Activated naive CD8-positive, alpha-beta T cell (primary cell): ENCODE data around the gene TP53I13.

Experiments
- H3K27ac Mint-ChIP-seq: one replicate; pipeline ENCODE4 v1.8.0; 2021; ENCODE audit warnings: mixed read lengths
- H3K27me3 Mint-ChIP-seq: one replicate; pipeline ENCODE4 v1.8.0; 2021; ENCODE audit warnings: mixed read lengths
- H3K36me3 Mint-ChIP-seq: one replicate; pipeline ENCODE4 v1.8.0; 2021; ENCODE audit warnings: mixed read lengths
- H3K4me1 Mint-ChIP-seq: one replicate; pipeline ENCODE4 v1.8.0; 2021; ENCODE audit warnings: low read depth, mixed read lengths
- H3K4me3 Mint-ChIP-seq: one replicate; pipeline ENCODE4 v1.8.0; 2021; ENCODE audit warnings: mild to moderate bottlenecking, mixed read lengths
- H3K9me3 Mint-ChIP-seq: one replicate; pipeline ENCODE4 v1.8.0; 2021; ENCODE audit warnings: low read depth, mixed read lengths

The TP53I13 gene

GRCh38 chr17:29620779-29621500 lies 52.4 kb downstream of the TP53I13 start:
- H3K9me3 Mint-ChIP-seq, result no peaks in the 10 kb centered on the region
- no peaks in the 10 kb centered on the region for H3K36me3 Mint-ChIP-seq
- peaks cover 51% of the 10 kb centered on the region for H3K4me1 Mint-ChIP-seq
- H3K4me3 Mint-ChIP-seq, result peak overlapping the region; percentile 76
- no peak overlapping the region for H3K27ac Mint-ChIP-seq
- no peaks in the 10 kb centered on the region for H3K27me3 Mint-ChIP-seq

GRCh38 chr17:29621751-29622194 lies 53.3 kb downstream of the TP53I13 start:
- peak overlapping the region; percentile 76 for H3K4me3 Mint-ChIP-seq
- H3K27ac Mint-ChIP-seq, result no peak overlapping the region
- H3K36me3 Mint-ChIP-seq, result no peaks in the 10 kb centered on the region
- no peaks in the 10 kb centered on the region for H3K9me3 Mint-ChIP-seq
- no peaks in the 10 kb centered on the region for H3K27me3 Mint-ChIP-seq
- H3K4me1 Mint-ChIP-seq, result peaks cover 46% of the 10 kb centered on the region
